B cell (primary cell): ENCODE measurements around the gene SLC4A4.

ENCODE experiments used
- EZH2 ChIP-seq: IDR thresholded peaks from 2 replicates; pipeline ENCODE4 v1.6.1; 2012; ENCODE audit warnings: borderline replicate concordance, low read depth, mild to moderate bottlenecking, moderate library complexity, low read length; ENCODE audit not compliant: insufficient read depth, poor library complexity, severe bottlenecking
- TF ChIP-seq, protein P1 (sequence below): fragments of 200-600 bp; IDR thresholded peaks from one replicate; pipeline ENCODE4 v1.8.0; 2022; ENCODE audit warnings: antibody characterized with exemption, mild to moderate bottlenecking

DNA sequence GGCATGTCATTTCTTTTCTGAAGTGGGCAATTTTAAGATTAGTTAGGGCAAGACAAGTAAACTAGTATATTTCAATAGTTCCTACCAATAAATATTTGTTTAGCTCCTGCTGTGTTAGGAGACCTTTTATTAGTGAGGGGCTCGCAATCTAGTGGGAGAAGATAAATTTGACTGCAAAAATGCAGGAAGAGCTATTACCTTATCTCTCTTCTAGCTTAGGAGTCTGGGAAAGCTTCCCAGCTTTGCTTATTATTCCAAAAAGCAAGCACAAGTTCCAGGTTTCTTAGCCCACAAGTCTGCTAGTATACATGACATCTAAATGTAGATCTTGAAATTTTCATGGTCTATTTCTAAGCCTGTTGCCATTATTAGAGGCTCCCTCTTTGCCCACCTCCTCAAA is 254.0 kb downstream of the SLC4A4 start:
- TF ChIP-seq, protein P1, sequence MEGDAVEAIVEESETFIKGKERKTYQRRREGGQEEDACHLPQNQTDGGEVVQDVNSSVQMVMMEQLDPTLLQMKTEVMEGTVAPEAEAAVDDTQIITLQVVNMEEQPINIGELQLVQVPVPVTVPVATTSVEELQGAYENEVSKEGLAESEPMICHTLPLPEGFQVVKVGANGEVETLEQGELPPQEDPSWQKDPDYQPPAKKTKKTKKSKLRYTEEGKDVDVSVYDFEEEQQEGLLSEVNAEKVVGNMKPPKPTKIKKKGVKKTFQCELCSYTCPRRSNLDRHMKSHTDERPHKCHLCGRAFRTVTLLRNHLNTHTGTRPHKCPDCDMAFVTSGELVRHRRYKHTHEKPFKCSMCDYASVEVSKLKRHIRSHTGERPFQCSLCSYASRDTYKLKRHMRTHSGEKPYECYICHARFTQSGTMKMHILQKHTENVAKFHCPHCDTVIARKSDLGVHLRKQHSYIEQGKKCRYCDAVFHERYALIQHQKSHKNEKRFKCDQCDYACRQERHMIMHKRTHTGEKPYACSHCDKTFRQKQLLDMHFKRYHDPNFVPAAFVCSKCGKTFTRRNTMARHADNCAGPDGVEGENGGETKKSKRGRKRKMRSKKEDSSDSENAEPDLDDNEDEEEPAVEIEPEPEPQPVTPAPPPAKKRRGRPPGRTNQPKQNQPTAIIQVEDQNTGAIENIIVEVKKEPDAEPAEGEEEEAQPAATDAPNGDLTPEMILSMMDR, result no peak
- TF ChIP-seq EZH2, result no peak
